NCI-H2081 treated with DMSO at 0.1 percent for 48 hours (cell line): ENCODE results near the gene DUSP7.

Source experiments
- DNase-seq: peaks from one replicate; lab custom pipeline; 2025; lab: John Stamatoyannopoulos, UW

DUSP7 gene

GRCh38 chr3:52006017-52006819, 50.2 kb downstream of the DUSP7 start:
- no peak for DNase-seq

- no peak for DNase-seq
Measured at GRCh38 chr3:52005571-52005986, 50.8 kb downstream of the DUSP7 start.

GRCh38 chr3:52004906-52005395, 51.4 kb downstream of the DUSP7 start:
- DNase-seq = no peak

GRCh38 chr3:52004163-52004787, 52.1 kb downstream of the DUSP7 start:
- no peak for DNase-seq

- no peak for DNase-seq
Measured at GRCh38 chr3:52002748-52003147, 53.6 kb downstream of the DUSP7 start.

GRCh38 chr3:52001443-52001974, 54.9 kb downstream of the DUSP7 start:
- DNase-seq = peak; percentile 29

- DNase-seq = no peak
Measured at GRCh38 chr3:51999846-52000245, 56.5 kb downstream of the DUSP7 start.
